GM18498 (cell line): ENCODE data around the gene C22orf39.
A peak's percentile ranks its signal among the peaks of the same experiment; 100 is the strongest.

ENCODE experiments used
- ATAC-seq: cut with Tn5 transposase; IDR thresholded peaks from one replicate; pipeline ENCODE4 v1.9.1; 2021; ENCODE audit warnings: mild to moderate bottlenecking, moderate library complexity; ENCODE audit not compliant: unreplicated experiment

C22orf39 gene

GRCh38 chr22:19431649-19432132 lies 15.8 kb downstream of the C22orf39 start, which contains the start of gene HIRA:
Gene HIRA (minus strand): TSS chr22:19431733. CDS start chr22:19431476, 257 bp downstream.
- ATAC-seq: peak; percentile 55

GRCh38 chr22:19430890-19431541 lies 16.5 kb downstream of the C22orf39 start:
- ATAC-seq: peak; percentile 15

GRCh38 chr22:19429950-19430889 lies 17.3 kb downstream of the C22orf39 start:
- no peak for ATAC-seq

- ATAC-seq: no peak
These were observed 23.4 kb downstream of the C22orf39 start for GRCh38 chr22:19424186-19424500.

GRCh38 chr22:19422440-19423301 lies 24.8 kb downstream of the C22orf39 start:
- ATAC-seq: no peak

GRCh38 chr22:19420321-19420720 lies 27.2 kb downstream of the C22orf39 start:
- ATAC-seq: no peak

GRCh38 chr22:19419464-19420178 lies 27.9 kb downstream of the C22orf39 start:
- ATAC-seq: peak; percentile 74

- no peak for ATAC-seq
These were observed 28.4 kb downstream of the C22orf39 start for GRCh38 chr22:19419086-19419463.

GRCh38 chr22:19412923-19413322 lies 34.6 kb downstream of the C22orf39 start:
- no peak for ATAC-seq

GRCh38 chr22:19412478-19412877 lies 35.0 kb downstream of the C22orf39 start:
- ATAC-seq: no peak

GRCh38 chr22:19411690-19412045 lies 35.8 kb downstream of the C22orf39 start:
- no peak for ATAC-seq

GRCh38 chr22:19410941-19411689 lies 36.4 kb downstream of the C22orf39 start:
- ATAC-seq: no peak

- no peak for ATAC-seq
These were observed 39.6 kb downstream of the C22orf39 start for GRCh38 chr22:19407649-19408606.

GRCh38 chr22:19406846-19407245 lies 40.7 kb downstream of the C22orf39 start:
- no peak for ATAC-seq

- ATAC-seq: no peak
These were observed 41.2 kb downstream of the C22orf39 start for GRCh38 chr22:19406281-19406811.

- no peak for ATAC-seq
These were observed 41.9 kb downstream of the C22orf39 start for GRCh38 chr22:19405652-19406051.

- ATAC-seq: no peak
These were observed 42.4 kb downstream of the C22orf39 start for GRCh38 chr22:19405133-19405532.

- ATAC-seq: no peak
These were observed 42.8 kb downstream of the C22orf39 start for GRCh38 chr22:19404676-19405075.
